Brain microvascular endothelial cell (primary cell): ENCODE measurements around the gene TCP10L.

Experiments
- DNase-seq: peaks from one replicate; pipeline ENCODE4 v3.0.0-alpha.2; 2020
- H3K27ac ChIP-seq: fragments of 250-450 bp; sonication (Bioruptor Pico); 2 replicates; pipeline ENCODE4 v1.5.1; 2020; ENCODE audit warnings: mild to moderate bottlenecking, moderate library complexity
- H3K27me3 ChIP-seq: fragments of 250-450 bp; sonication (Bioruptor Pico); replicated peaks from 2 replicates; pipeline ENCODE4 v1.5.1; 2020; ENCODE audit warnings: mild to moderate bottlenecking
- H3K36me3 ChIP-seq: fragments of 250-450 bp; sonication (Bioruptor Pico); replicated peaks from 2 replicates; pipeline ENCODE4 v1.5.1; 2020; ENCODE audit warnings: mild to moderate bottlenecking
- H3K4me3 ChIP-seq: 2 replicates; pipeline ENCODE4 v1.5.1; 2011; ENCODE audit warnings: low read depth, mild to moderate bottlenecking, control low read depth, low read length, moderate library complexity
- CTCF ChIP-seq: IDR thresholded peaks from 2 replicates; pipeline ENCODE4 v1.5.1; 2011; ENCODE audit warnings: low read depth, mild to moderate bottlenecking, moderate library complexity, low read length, control low read depth, inconsistent platforms; ENCODE audit errors: missing control alignments
- in situ Hi-C: cut with HindIII; loops from 2 replicates; pipeline ENCODE4 v1.10.0; 2017; ENCODE audit warnings: low sequenced_read_pairs, low pct_ligation_motif_present

TCP10L gene

GRCh38 chr21:32574946-32575925 is 10.1 kb downstream of the TCP10L start:
- Histone ChIP-seq H3K27me3 (peaks cover 3% of the 10 kb centered on the region), H3K36me3 (no peaks in the 10 kb centered on the region), H3K27ac (no peak overlapping the region), H3K4me3 (no peak overlapping the region)
- in situ Hi-C loops = loop anchor here (25.0 kb wide), 1 partner anchor 163 kb away; the partner anchor contains the start of gene EVA1C
- no peak for TF ChIP-seq CTCF
- no peak for DNase-seq

- Histone ChIP-seq H3K4me3 (no peak overlapping the region), H3K27me3 (no peaks in the 10 kb centered on the region), H3K36me3 (no peaks in the 10 kb centered on the region), H3K27ac (no peak overlapping the region)
- no peak for DNase-seq
- in situ Hi-C loops = loop anchor here (25.0 kb wide), 1 partner anchor 160 kb away; the partner anchor contains the start of gene EVA1C
- no peak for TF ChIP-seq CTCF
Measured at GRCh38 chr21:32572574-32573420, 12.5 kb downstream of the TCP10L start.

GRCh38 chr21:32570456-32570855 is 14.9 kb downstream of the TCP10L start:
- no peak for TF ChIP-seq CTCF
- no peak for DNase-seq
- in situ Hi-C loops = loop anchor here (25.0 kb wide), 1 partner anchor 158 kb away; the partner anchor contains the start of gene EVA1C
- H3K4me3 ChIP-seq = no peak overlapping the region
- H3K27me3 ChIP-seq = no peaks in the 10 kb centered on the region
- H3K36me3 ChIP-seq = no peaks in the 10 kb centered on the region
- no peak overlapping the region for H3K27ac ChIP-seq

- peak; percentile 72 for DNase-seq
- no peaks in the 10 kb centered on the region for H3K36me3 ChIP-seq
- H3K27me3 ChIP-seq = no peaks in the 10 kb centered on the region
- TF ChIP-seq CTCF = peak; percentile 92
- H3K27ac ChIP-seq = peak overlapping the region; percentile 74
- peak overlapping the region; percentile 70 for H3K4me3 ChIP-seq
- in situ Hi-C loops = loop anchor here (25.0 kb wide), 1 partner anchor 157 kb away; the partner anchor contains the start of gene EVA1C
Measured at GRCh38 chr21:32569261-32570230, 15.8 kb downstream of the TCP10L start.

GRCh38 chr21:32567626-32568025 is 17.7 kb downstream of the TCP10L start:
- no peak overlapping the region for H3K27ac ChIP-seq
- no peaks in the 10 kb centered on the region for H3K36me3 ChIP-seq
- no peak for DNase-seq
- H3K27me3 ChIP-seq = no peaks in the 10 kb centered on the region
- TF ChIP-seq CTCF = no peak
- H3K4me3 ChIP-seq = no peak overlapping the region
- in situ Hi-C loops = loop anchor here (25.0 kb wide), 1 partner anchor 155 kb away; the partner anchor contains the start of gene EVA1C
